Stromal cell of bone marrow (primary cell): ENCODE data around the gene SOX3.

Source experiments
- DNase-seq: peaks from one replicate; pipeline ENCODE4 v3.0.0-alpha.2; 2012; ENCODE audit warnings: low read depth

SOX3 gene

GRCh38 chrX:140504371-140505324, at the start of gene SOX3:
SOX3 (minus strand) TSS chrX:140505069; CDS start chrX:140505060, 9 bp downstream.
- DNase-seq: no peak

GRCh38 chrX:140548985-140549384, 44.1 kb upstream of the SOX3 start:
- DNase-seq: no peak

- no peak for DNase-seq
Measured at GRCh38 chrX:140526171-140526570, 21.3 kb upstream of the SOX3 start.

GRCh38 chrX:140525448-140525847, 20.6 kb upstream of the SOX3 start:
- DNase-seq: peak; percentile 41

GRCh38 chrX:140524556-140524955, 19.7 kb upstream of the SOX3 start:
- DNase-seq: no peak

GRCh38 chrX:140521393-140521792, 16.5 kb upstream of the SOX3 start:
- no peak for DNase-seq

- no peak for DNase-seq
Measured at GRCh38 chrX:140514554-140514953, 9.7 kb upstream of the SOX3 start.

GRCh38 chrX:140510895-140511295, 6.0 kb upstream of the SOX3 start:
- no peak for DNase-seq

GRCh38 chrX:140510306-140510676, 5.4 kb upstream of the SOX3 start:
- DNase-seq: no peak

- DNase-seq: no peak
Measured at GRCh38 chrX:140509468-140510305, 4.8 kb upstream of the SOX3 start.

- DNase-seq: no peak
Measured at GRCh38 chrX:140508958-140509357, 4.1 kb upstream of the SOX3 start.

GRCh38 chrX:140507982-140508305, 3.1 kb upstream of the SOX3 start:
- DNase-seq: no peak

- no peak for DNase-seq
Measured at GRCh38 chrX:140507223-140507981, 2.5 kb upstream of the SOX3 start.

- DNase-seq: no peak
Measured at GRCh38 chrX:140505421-140506337, 810 bp upstream of the SOX3 start.

GRCh38 chrX:140503714-140504351, 1.0 kb downstream of the SOX3 start:
- no peak for DNase-seq

- DNase-seq: no peak
Measured at GRCh38 chrX:140503238-140503601, 1.6 kb downstream of the SOX3 start.

GRCh38 chrX:140502491-140503237, 2.2 kb downstream of the SOX3 start:
- DNase-seq: no peak

- no peak for DNase-seq
Measured at GRCh38 chrX:140501940-140502468, 2.9 kb downstream of the SOX3 start.

- DNase-seq: no peak
Measured at GRCh38 chrX:140501321-140501720, 3.5 kb downstream of the SOX3 start.

GRCh38 chrX:140500441-140500840, 4.4 kb downstream of the SOX3 start:
- DNase-seq: no peak
